GM13976 (cell line): ENCODE data around the gene PARP9.

Experiments used
- DNase-seq: peaks from one replicate; pipeline ENCODE4 v3.0.0; 2012; ENCODE audit warnings: low spot score
- in situ Hi-C: fragments of 300-500 bp; cut with MboI; formaldehyde crosslinking; loops from one replicate; pipeline ENCODE4 v1.12.0; 2022; ENCODE audit warnings: low sequenced_read_pairs, mixed read lengths, inconsistent platforms; ENCODE audit not compliant: unreplicated experiment
- TF ChIP-seq, protein P1 (sequence below): IDR thresholded peaks from 2 replicates; pipeline ENCODE4 v1.5.1; 2012; ENCODE audit warnings: borderline replicate concordance, mild to moderate bottlenecking; ENCODE audit not compliant: insufficient read depth; ENCODE audit errors: extremely low read depth, missing control alignments, control extremely low read depth

The PARP9 gene

DNA sequence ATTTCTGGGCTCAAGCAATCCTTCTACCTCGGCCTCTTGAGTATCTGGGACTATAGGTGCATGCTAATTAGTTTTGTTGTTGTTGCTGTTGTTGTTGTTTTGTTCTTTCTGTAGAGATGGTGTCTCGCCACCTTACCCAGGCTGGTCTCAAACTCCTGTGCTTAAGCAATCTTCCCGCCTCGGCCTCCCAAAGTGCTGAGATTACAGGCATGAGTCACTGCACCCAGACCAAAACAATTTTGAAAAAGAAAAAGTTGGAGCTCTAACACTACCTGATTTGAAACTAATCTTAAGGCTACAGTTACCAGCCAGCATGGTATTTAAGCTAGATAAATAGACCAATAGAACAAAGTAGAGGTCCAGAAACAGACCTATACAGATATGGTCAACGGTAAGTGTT, 79.1 kb downstream of the PARP9 start:
- TF ChIP-seq, protein P1, sequence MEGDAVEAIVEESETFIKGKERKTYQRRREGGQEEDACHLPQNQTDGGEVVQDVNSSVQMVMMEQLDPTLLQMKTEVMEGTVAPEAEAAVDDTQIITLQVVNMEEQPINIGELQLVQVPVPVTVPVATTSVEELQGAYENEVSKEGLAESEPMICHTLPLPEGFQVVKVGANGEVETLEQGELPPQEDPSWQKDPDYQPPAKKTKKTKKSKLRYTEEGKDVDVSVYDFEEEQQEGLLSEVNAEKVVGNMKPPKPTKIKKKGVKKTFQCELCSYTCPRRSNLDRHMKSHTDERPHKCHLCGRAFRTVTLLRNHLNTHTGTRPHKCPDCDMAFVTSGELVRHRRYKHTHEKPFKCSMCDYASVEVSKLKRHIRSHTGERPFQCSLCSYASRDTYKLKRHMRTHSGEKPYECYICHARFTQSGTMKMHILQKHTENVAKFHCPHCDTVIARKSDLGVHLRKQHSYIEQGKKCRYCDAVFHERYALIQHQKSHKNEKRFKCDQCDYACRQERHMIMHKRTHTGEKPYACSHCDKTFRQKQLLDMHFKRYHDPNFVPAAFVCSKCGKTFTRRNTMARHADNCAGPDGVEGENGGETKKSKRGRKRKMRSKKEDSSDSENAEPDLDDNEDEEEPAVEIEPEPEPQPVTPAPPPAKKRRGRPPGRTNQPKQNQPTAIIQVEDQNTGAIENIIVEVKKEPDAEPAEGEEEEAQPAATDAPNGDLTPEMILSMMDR, result no peak
- DNase-seq, result no peak
- in situ Hi-C loops, result no loop called here

DNA sequence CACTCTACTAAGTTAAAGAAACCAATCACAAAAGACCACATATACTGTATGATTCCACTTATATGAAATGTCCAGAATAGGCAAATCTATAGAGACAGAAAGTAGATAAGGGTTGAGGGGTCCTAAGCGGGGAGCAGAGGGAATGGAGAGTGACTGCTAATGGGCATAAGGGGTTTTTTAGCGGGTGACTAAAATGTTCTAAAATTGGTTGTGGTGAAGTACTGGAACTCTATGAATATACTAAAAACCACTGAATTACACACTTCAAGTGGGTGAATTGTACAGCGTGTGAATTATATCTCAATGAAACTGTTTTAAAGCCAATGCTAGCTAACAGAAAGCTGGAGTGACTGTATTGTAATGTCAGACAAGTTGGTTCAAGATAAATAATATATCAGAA, 82.7 kb downstream of the PARP9 start:
- DNase-seq, result no peak
- TF ChIP-seq, protein P1, result no peak
- in situ Hi-C loops, result no loop called here
